Thyroid gland (tissue), 4 donors: ENCODE results near the gene ASB5.

ENCODE experiments used
- POLR2A ChIP-seq, 2 donors: fragments of 450-650 bp; IDR thresholded peaks; one replicate each; pipeline ENCODE4 v1.6.1; 2017; ENCODE audit warnings: antibody characterized with exemption in 2 of 2, mild to moderate bottlenecking in 2 of 2, moderate library complexity in 1 of 2
- TF ChIP-seq, protein P1 (sequence below), 6 experiments: fragments of 200-600 bp in 3 of 6; fragments of 450-650 bp in 3 of 6; sonication (generic) in 3 of 6; IDR thresholded peaks; one replicate each; pipeline ENCODE4 v1.5.1; 2016 to 2019; ENCODE audit warnings: antibody characterized with exemption in 6 of 6, mild to moderate bottlenecking in 2 of 6, inconsistent platforms in 1 of 6, moderate library complexity in 1 of 6

DNA sequence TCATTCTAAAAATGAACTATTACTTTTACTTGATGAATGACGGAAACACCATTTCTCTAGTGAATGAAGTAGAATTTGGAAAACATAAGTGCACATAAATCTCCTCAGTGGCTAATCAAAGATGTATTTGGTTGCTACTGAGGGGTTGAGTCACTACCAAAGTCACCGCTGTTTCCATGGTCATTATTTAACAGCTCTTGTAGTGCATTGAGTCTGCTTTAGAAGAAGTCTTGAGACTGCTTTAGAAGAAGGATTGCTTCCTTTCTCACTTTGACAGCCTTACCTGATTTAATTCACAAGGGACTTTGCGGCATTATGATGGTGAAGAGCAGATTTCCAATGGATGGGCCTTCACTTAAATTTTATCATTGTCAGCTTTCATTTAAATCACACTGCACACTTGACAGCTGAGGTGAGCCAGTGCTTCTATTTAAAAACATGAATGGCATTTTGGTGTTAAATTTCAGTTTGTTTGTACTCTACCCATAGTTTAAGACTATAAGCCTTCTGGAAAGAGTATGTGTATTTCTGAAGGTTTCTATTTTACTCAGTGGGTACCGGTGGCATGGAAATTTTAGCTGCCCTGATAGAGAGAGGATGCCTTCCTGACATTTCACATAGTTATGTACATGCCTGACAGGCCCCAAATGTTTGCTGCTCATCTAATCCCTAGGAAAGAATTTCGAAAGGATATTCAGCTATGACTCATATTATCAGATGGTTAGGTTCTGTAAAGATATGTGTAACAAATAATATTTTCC, 9.5 kb downstream of the ASB5 start:
- TF ChIP-seq, protein P1, sequence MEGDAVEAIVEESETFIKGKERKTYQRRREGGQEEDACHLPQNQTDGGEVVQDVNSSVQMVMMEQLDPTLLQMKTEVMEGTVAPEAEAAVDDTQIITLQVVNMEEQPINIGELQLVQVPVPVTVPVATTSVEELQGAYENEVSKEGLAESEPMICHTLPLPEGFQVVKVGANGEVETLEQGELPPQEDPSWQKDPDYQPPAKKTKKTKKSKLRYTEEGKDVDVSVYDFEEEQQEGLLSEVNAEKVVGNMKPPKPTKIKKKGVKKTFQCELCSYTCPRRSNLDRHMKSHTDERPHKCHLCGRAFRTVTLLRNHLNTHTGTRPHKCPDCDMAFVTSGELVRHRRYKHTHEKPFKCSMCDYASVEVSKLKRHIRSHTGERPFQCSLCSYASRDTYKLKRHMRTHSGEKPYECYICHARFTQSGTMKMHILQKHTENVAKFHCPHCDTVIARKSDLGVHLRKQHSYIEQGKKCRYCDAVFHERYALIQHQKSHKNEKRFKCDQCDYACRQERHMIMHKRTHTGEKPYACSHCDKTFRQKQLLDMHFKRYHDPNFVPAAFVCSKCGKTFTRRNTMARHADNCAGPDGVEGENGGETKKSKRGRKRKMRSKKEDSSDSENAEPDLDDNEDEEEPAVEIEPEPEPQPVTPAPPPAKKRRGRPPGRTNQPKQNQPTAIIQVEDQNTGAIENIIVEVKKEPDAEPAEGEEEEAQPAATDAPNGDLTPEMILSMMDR (IDR thresholded peaks at IDR 0.05) = no peak
- no peak for TF ChIP-seq POLR2A (IDR thresholded peaks at IDR 0.05)
